Right renal cortex interstitium (tissue), 3 donors: Measurements from ENCODE around the gene CAPNS2. TPM values are rescaled to one million over a fixed set of nuclear protein-coding genes. Genes with fewer than 3 reads are reported as not detected.

ENCODE experiments used
- polyA plus RNA-seq, 3 donors: library from polyadenylated mRNA; unstranded; fragments of 120-200 nt; gene quantifications; one replicate each; pipeline ENCODE4 v1.2.1, GENCODE V29; 2013; ENCODE audit not compliant: insufficient read length in 3 of 3

The CAPNS2 gene
- polyA plus RNA-seq, 3 donors = not detected

Other genes starting within 250 kb of the CAPNS2 start
- gene IRX6, start 242.5 kb upstream of the CAPNS2 start, polyA plus RNA-seq = 1 to 10 TPM; 4.6 to 4.9 (median 4.6) TPM
- gene MMP2, start 87.5 kb upstream of the CAPNS2 start, polyA plus RNA-seq = 100 to 1,000 TPM; 294 to 319 (median 305) TPM
- 10 to 100 TPM in 1 of 3 donors, 1 to 10 TPM in 2; 8.6 to 10.6 (median 9.8) TPM for gene LPCAT2, start 57.6 kb upstream of the CAPNS2 start, polyA plus RNA-seq
- gene SLC6A2, start 89.3 kb downstream of the CAPNS2 start, polyA plus RNA-seq = under 1 TPM; 0.35 to 0.54 (median 0.37) TPM